GM19372 (cell line): ENCODE data around the gene IQSEC3.

Source experiments
- ATAC-seq: cut with Tn5 transposase; IDR thresholded peaks from one replicate; pipeline ENCODE4 v1.9.1; 2021; ENCODE audit warnings: mild to moderate bottlenecking, low read depth, moderate library complexity; ENCODE audit not compliant: unreplicated experiment

The IQSEC3 gene

DNA sequence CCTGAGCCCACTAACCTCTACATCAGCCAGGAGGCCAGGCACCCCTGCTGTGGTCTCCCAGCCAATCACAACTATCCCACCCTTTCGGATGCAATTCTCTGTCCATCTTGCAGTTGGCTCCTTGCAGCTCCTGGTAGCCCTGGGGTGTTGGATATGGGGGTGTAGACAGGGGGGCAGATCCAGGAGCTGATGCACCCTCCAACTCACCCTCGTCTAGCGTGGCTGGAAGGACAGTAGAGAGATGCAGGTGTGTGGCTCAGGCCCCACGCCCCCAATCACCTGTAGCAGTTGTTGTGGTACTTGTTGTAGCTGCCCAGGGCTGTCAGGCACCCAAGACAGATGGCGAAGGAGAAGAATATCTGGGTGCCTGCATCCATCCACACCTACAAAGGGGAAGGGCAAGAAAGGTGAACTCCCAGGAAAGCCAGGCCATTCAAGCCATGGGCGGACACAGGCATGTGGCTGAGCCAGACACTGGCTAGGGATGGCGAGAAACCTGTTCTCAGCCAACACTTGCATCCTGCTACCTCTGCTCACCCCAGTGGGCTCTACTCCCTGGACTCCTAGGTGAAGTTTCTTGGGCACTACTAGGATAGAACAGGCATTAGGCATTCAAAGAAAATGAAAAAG is 160.8 kb downstream of the IQSEC3 start:
- ATAC-seq: no peak
